Activated CD8-positive, alpha-beta memory T cell treated with anti-CD3 and anti-CD28 coated beads, Interleukin-2, amount 10 ng/mL, durations not matched to agents 7 days and 5 days (primary cell): ENCODE measurements around the gene SLC7A10. TPM values are rescaled to one million over a fixed set of nuclear protein-coding genes. Genes with fewer than 3 reads are reported as not detected.

Experiments
- ATAC-seq: fragments of 150-1000 bp; cut with Tn5 transposase; one replicate; pipeline ENCODE4 v1.10.0; 2021; ENCODE audit warnings: moderate library complexity
- CTCF ChIA-PET: fragments of 350-600 bp; sonication (Branson Sonifier 250); formaldehyde crosslinking; loops from one replicate; lab custom pipeline; 2021; ENCODE audit warnings: antibody characterized with exemption; lab: Charles Lee
- DNase-seq: peaks from one replicate; pipeline ENCODE4 v3.0.0-alpha.2; 2020
- H3K27ac Mint-ChIP-seq: one replicate; pipeline ENCODE4 v1.8.0; 2021; ENCODE audit warnings: mild to moderate bottlenecking, mixed read lengths
- H3K27me3 Mint-ChIP-seq: one replicate; pipeline ENCODE4 v1.8.0; 2021; ENCODE audit warnings: mixed read lengths
- H3K36me3 Mint-ChIP-seq: one replicate; pipeline ENCODE4 v1.8.0; 2021; ENCODE audit warnings: mild to moderate bottlenecking, mixed read lengths
- H3K4me1 Mint-ChIP-seq: one replicate; pipeline ENCODE4 v1.8.0; 2021; ENCODE audit warnings: mixed read lengths
- H3K4me3 Mint-ChIP-seq: one replicate; pipeline ENCODE4 v1.8.0; 2021; ENCODE audit warnings: mild to moderate bottlenecking, moderate library complexity, mixed read lengths
- H3K9me3 Mint-ChIP-seq: one replicate; pipeline ENCODE4 v1.8.0; 2022; ENCODE audit warnings: low read depth, mixed read lengths
- total RNA-seq, 2 experiments: library from RNA; stranded (reverse); gene quantifications; one replicate each; pipeline ENCODE4 v1.2.3, GENCODE V29; 2021

Gene SLC7A10
- total RNA-seq, 2 experiments from 2014 or later = not detected

DNA sequence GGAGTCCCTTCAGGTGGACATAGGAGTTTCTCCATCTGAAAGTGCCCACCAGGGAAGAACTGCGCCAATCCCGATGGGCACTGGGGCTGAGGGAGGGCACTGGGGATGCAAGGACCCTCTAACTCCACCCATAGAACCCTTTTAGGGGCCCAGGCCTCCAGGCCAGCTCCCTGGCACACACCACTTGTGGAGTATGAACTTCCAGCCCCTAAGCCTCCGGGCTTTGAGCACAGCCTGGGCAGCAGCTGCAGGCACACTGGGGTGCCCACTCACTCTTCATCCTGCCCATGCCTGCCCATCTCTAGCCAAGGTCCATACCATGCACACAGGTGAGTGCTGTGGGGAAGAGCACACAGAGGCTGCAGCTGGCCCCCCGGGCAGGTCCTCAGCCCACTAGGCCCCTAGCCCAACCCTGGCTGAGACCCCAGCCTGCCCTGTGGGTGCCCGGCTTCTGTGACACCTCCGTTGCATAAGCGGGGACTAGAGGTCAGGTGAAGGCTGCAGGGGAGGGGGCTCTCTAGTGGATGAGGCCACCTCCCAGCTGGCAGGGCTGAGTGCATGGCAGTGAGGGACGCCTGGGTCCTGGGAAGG is 14.6 kb upstream of the SLC7A10 start:
- CTCF ChIA-PET = interaction anchor here (1.5 to 7.1 kb wide), 2 partner anchors 9 to 168 kb away, joined by 3 to 59 read pairs; no protein-coding TSS in a partner anchor
- ATAC-seq (no peak), DNase-seq (no peak)
- no peaks in the 10 kb centered on the region for H3K9me3 Mint-ChIP-seq
- peaks cover 8% of the 10 kb centered on the region for H3K27me3 Mint-ChIP-seq
- no peaks in the 10 kb centered on the region for H3K36me3 Mint-ChIP-seq
- H3K4me3 Mint-ChIP-seq = no peak overlapping the region
- H3K27ac Mint-ChIP-seq = no peak overlapping the region
- peaks cover 8% of the 10 kb centered on the region for H3K4me1 Mint-ChIP-seq

DNA sequence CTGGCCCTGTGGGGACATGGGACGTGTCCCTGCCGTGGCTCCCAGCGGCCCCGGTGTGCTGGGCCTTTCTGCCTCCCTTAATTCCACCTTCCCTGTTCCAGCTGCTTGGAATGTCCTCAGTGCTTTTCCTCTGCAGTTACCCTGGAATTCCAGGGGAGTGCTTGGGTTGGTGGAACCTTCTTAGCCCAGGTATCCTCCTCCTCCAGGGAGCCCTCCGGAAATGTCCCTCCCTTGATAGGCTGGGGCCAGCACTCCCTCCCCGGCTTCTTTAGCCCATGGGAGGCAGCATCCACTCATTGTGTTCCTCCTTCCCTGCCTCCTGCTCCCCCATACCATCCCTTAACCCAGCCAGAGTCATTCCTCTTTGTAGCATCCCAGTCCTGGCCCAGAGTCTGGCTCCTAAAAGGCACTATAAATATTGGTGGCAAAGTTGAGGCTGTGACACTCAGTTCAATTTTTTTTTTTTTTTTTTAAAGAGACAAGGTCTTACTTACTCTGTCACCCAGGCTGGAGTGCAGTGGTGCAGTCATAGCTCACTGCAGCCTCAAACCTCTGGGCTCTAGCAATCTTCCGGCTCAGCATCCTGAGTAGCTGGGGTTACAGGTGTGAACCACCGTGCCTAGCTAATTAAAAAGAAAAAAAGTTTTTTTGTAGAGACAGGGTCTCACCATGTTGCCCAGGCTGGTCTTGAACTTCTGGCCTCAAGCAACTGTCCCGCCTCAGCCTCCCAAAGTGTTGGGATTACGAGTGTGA is 13.7 kb upstream of the SLC7A10 start:
- no peak overlapping the region for H3K4me3 Mint-ChIP-seq
- H3K36me3 Mint-ChIP-seq = no peaks in the 10 kb centered on the region
- ATAC-seq (no peak), DNase-seq (no peak)
- no peak overlapping the region for H3K27ac Mint-ChIP-seq
- CTCF ChIA-PET = interaction anchor here (1.0 to 7.1 kb wide), 4 partner anchors 10 to 176 kb away, joined by 3 to 59 read pairs (median 4); no protein-coding TSS in a partner anchor
- H3K27me3 Mint-ChIP-seq = peaks cover 10% of the 10 kb centered on the region
- peaks cover 11% of the 10 kb centered on the region for H3K4me1 Mint-ChIP-seq
- H3K9me3 Mint-ChIP-seq = no peaks in the 10 kb centered on the region

DNA sequence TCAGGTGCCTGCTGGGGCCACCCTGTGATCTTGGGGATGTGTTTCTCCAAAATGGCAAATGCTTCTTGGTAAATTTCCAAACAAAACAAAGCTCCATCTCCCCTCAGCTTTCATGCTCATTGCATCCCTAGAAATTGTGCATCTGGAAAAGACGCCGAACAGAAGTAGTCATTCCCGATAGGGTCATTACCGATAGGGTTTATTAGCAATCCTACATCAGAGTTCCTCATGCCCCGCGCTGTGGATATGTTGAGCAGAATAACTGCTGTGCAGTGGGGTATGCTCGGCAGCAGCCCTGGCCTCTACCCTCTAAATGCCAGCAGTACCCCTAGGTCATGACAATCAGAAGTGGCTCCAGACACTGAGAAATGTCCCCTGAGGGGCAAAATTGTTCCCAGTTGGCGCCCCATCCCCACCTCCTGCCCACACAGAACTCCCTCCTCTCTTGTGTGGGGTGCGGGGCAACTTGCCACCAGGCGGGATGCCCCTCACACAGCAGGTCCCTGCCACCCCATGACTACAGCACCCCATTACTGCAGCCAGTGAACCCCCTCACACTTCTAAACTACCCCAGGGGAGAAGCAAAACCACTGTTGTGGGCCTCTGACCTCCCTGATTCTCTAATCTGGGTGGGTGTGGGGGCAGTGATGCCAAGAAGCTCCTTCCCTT is 13.0 kb upstream of the SLC7A10 start:
- H3K27me3 Mint-ChIP-seq = peaks cover 12% of the 10 kb centered on the region
- DNase-seq (no peak), ATAC-seq (no peak)
- no peak overlapping the region for H3K27ac Mint-ChIP-seq
- no peaks in the 10 kb centered on the region for H3K36me3 Mint-ChIP-seq
- CTCF ChIA-PET = interaction anchor here (1.0 to 7.1 kb wide), 3 partner anchors 136 to 177 kb away, joined by 3 to 59 read pairs (median 4); no protein-coding TSS in a partner anchor
- H3K4me3 Mint-ChIP-seq = no peak overlapping the region
- H3K9me3 Mint-ChIP-seq = no peaks in the 10 kb centered on the region
- peaks cover 11% of the 10 kb centered on the region for H3K4me1 Mint-ChIP-seq

DNA sequence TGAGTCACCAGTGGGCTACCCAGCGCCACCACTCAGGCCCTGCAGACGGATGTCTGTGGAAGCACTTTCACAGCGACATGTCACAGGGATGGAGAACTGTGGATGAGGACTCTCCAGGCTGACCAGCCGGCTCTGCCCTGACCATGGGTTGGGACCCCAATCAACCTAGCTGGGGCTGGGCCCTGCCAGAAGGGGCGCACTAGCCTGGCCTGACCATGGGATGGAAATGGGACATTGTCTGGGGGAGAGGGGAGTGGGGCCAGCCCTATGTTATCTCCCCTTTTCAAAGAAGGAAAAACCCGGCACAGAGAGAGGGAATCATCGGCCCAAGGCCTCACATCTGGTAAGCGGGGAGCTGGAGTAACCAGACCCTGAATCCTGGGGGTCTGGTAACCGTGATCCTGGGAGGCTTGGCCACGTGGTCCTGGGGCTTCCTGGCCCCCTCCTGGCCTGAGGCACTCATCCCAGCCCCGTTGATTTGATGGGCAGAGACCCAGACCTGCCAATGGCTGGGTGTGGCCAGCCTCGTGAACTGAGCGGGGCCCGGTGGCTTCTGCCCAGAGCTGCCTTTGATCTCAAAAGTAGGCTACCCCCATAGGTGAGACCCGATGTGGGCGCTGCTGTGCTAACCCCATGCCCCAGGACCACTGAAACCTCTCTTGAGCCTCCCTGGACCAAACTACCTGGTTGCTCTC is 11.2 kb upstream of the SLC7A10 start:
- CTCF ChIA-PET = interaction anchor here (0.7 to 4.0 kb wide), 14 partner anchors 13 to 194 kb away, joined by 3 to 48 read pairs (median 6); partner anchors contain the start of genes CEBPG and SLC7A10
- Mint-ChIP-seq H3K9me3 (no peaks in the 10 kb centered on the region), H3K27me3 (peaks cover 12% of the 10 kb centered on the region), H3K36me3 (no peaks in the 10 kb centered on the region), H3K4me1 (peaks cover 11% of the 10 kb centered on the region), H3K27ac (no peak overlapping the region), H3K4me3 (no peak overlapping the region)
- no peak for DNase-seq
- ATAC-seq = no peak

DNA sequence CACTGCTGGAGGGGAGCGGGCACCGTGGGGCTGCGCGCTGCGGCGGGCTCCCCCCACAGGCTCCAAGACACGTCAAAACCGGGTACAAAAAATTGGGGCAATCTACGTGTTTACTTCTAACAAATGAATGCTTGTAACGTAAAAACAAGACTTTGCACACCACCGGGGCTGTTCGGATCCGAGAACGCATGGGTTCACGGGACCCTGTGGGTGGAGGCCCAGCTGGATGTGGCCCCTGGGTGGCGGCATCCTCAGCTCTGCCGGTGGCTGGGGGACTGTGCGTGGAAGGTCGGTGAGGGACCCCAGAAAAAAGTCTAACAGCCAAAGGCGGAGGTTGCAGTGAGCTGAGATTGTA is 10.3 kb upstream of the SLC7A10 start:
- no peak for ATAC-seq
- H3K27me3 Mint-ChIP-seq = peaks cover 13% of the 10 kb centered on the region
- H3K36me3 Mint-ChIP-seq = no peaks in the 10 kb centered on the region
- no peak overlapping the region for H3K27ac Mint-ChIP-seq
- H3K9me3 Mint-ChIP-seq = no peaks in the 10 kb centered on the region
- no peak overlapping the region for H3K4me3 Mint-ChIP-seq
- DNase-seq = no peak
- CTCF ChIA-PET = interaction anchor here (0.5 to 4.0 kb wide), 22 partner anchors 12 to 543 kb away, joined by 3 to 48 read pairs (median 4); partner anchors contain the start of genes CEBPA, CEBPG and SLC7A10
- peaks cover 11% of the 10 kb centered on the region for H3K4me1 Mint-ChIP-seq

DNA sequence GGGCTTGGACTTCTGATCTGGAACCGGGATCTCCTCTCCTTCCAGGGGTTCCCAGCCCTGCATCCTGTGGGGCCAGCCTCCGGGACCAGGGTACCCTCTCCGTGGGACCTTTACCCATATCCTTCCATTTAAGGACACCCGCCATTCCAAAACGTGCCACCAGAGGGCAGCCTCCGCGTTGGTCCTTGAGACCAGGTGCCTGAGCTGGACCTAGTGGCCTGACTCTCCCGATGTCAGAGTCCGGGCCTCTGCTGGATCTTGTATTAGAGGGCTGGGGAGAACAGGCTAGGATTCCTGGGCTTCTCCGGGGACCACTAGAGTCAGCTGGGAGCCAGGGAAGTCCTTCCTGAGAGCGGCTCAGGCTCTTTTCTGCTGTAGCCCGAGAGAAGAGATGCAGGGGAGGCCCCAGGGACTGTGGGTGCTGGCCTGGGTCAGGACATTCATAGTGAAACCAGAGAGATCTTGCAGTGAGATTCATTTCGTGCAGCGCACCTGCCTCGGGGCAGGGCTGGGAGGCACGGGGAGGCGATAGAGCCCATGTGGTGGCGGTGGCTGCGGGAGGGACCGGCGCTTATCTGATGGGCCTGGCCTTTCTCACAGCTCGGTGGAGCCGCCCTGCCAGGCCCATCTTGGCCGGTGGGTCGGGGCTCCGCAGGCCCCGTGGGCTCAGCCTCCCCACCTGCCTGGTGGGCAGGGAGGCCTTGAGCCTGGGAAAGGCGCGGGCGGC is 9.8 kb upstream of the SLC7A10 start:
- peaks cover 18% of the 10 kb centered on the region for H3K27me3 Mint-ChIP-seq

DNA sequence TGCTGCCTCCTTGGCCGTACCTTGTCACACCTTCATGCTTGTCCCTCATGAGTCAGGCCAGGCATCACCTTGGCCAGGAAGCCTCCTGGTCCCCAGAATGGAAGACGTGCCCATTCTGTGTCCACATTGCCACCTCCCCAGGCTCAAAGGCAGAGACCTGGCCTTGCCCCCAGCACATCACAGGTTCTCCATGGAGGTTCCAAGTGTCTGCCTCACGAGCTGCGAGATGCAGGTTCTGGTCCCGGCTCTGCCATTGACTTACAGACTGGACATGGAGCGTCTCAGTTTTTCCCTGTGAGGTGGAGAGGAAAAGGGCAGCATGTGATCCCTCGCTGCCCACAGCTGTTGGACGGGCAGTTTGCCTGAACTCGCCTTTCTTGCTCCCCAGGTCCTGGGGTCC is 9.1 kb upstream of the SLC7A10 start:
- H3K9me3 Mint-ChIP-seq = no peaks in the 10 kb centered on the region
- no peak for DNase-seq
- ATAC-seq = no peak
- CTCF ChIA-PET = interaction anchor here (0.9 to 4.0 kb wide), 14 partner anchors 11 to 196 kb away, joined by 3 to 48 read pairs (median 6); partner anchors contain the start of genes CEBPG and SLC7A10
- H3K36me3 Mint-ChIP-seq = no peaks in the 10 kb centered on the region
- H3K27me3 Mint-ChIP-seq = peaks cover 19% of the 10 kb centered on the region
- H3K27ac Mint-ChIP-seq = no peak overlapping the region
- peaks cover 11% of the 10 kb centered on the region for H3K4me1 Mint-ChIP-seq
- no peak overlapping the region for H3K4me3 Mint-ChIP-seq

More for the DNA sequence above, 9.8 kb upstream of the SLC7A10 start:
- peaks cover 11% of the 10 kb centered on the region for H3K4me1 Mint-ChIP-seq
- H3K4me3 Mint-ChIP-seq = no peak overlapping the region
- CTCF ChIA-PET = interaction anchor here (0.5 to 4.0 kb wide), 27 partner anchors 11 to 544 kb away, joined by 3 to 48 read pairs (median 4); partner anchors contain the start of genes CEBPA, CEBPG and SLC7A10
- peak overlapping the region; percentile 25 for H3K27ac Mint-ChIP-seq
- peak; percentile 82 for DNase-seq
- no peaks in the 10 kb centered on the region for H3K9me3 Mint-ChIP-seq
- peak; percentile 90 for ATAC-seq
- H3K36me3 Mint-ChIP-seq = no peaks in the 10 kb centered on the region

DNA sequence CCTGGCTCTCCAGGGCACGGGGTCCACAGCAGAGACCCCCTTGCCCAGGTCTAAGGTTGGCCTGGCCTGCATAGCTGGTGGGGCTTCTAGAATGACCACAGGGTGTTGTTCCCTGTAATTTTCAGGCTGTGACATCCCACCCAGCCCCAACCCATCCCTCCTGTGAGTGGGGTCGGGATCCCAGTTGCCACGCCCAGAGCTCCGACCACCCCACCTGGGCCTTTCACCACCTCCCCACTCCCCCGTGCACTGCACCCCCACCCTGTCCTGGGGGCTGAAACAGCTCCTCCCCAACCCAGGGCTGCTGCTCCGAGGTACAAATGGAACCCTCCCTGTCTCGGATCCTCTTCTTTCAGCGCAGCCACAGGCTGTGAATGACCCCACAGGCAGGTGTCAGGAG is 8.4 kb upstream of the SLC7A10 start:
- Mint-ChIP-seq H3K9me3 (no peaks in the 10 kb centered on the region), H3K27me3 (peaks cover 22% of the 10 kb centered on the region), H3K4me1 (peaks cover 8% of the 10 kb centered on the region), H3K4me3 (no peak overlapping the region), H3K27ac (no peak overlapping the region), H3K36me3 (no peaks in the 10 kb centered on the region)
- DNase-seq = no peak
- CTCF ChIA-PET = interaction anchor here (0.9 to 4.0 kb wide), 3 partner anchors 10 to 182 kb away, joined by 3 to 48 read pairs (median 16); partner anchors contain the start of gene SLC7A10
- ATAC-seq = no peak

DNA sequence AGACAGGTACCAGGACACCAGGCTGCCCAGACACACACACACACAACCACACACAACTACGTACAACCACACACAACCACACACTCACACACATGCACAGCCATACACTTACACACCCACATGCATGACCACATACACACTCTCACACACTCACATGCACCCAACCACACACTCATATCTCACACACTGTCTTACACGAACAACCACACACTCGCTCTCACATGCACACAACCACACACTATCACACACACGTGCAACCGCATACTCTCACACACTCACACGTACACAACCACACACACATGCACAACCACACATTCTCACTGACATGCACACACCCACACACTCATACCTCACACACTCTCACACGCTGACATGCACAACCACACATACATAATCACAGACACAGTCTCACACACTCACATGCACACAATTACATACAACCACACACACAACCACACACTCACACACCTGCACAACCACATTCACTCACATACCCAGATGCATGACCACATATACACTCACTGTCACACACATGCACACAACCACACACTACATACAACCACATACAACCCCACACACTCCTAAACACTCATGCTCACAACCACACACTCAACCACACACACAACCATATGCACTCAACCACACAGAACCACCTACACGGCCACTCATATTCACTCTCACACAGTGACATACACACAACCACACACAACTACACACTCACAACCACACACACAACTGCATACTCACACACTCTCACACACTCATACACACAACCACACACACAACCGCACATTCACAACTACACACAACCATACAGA is 7.6 kb upstream of the SLC7A10 start:
- ATAC-seq (no peak), DNase-seq (no peak)
- CTCF ChIA-PET = interaction anchor here (4.0 kb wide), 1 partner anchor 172 kb away, joined by 48 read pairs; no protein-coding TSS in a partner anchor
- Mint-ChIP-seq H3K27me3 (peaks cover 28% of the 10 kb centered on the region), H3K4me3 (no peak overlapping the region), H3K9me3 (peaks cover 6% of the 10 kb centered on the region), H3K36me3 (peaks cover 5% of the 10 kb centered on the region), H3K4me1 (peaks cover 8% of the 10 kb centered on the region), H3K27ac (no peak overlapping the region)

DNA sequence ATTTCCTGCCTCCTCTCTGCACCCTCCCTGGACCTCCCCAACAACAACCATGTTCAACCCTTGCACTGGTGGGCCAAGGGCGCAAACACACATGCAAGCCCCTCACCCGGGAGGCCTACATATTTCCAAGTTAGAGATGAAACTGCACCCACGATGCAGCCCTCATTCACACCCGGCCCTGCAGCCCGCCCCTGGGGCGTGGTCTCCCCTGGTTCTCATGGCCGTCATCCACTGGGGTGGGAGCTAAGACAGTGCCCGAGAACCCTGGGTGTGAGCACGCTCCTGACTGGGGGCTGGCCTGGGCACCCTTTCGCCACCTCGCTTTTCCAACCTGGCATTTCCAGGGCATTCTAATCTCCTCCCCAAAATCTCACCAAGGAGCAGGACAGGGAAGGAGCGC is 7.0 kb upstream of the SLC7A10 start:
- peaks cover 9% of the 10 kb centered on the region for H3K36me3 Mint-ChIP-seq
- peaks cover 10% of the 10 kb centered on the region for H3K9me3 Mint-ChIP-seq
- no peak overlapping the region for H3K4me3 Mint-ChIP-seq
- peaks cover 8% of the 10 kb centered on the region for H3K4me1 Mint-ChIP-seq
- ATAC-seq (no peak), DNase-seq (no peak)
- H3K27ac Mint-ChIP-seq = no peak overlapping the region
- CTCF ChIA-PET = no interaction called here
- H3K27me3 Mint-ChIP-seq = peaks cover 29% of the 10 kb centered on the region

DNA sequence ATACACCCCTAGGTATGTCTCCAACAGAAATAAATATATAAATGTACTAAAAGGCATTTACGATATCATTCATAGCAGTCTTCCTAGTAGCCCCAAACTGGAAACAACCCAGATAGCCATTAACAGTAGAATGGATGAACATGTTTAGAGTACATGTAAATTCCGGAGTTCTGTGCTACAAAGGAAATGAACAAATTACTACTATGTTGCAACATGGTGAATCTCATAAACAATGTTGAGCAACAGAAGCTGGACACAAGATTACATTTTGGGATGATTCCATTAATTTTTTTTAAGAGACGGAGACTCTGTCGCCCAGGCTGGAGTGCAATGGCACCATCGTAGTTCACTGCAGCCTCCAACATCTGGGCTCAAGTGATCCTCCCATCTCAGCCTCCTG is 5.9 kb upstream of the SLC7A10 start:
- H3K9me3 Mint-ChIP-seq = peaks cover 13% of the 10 kb centered on the region
- no peak overlapping the region for H3K4me3 Mint-ChIP-seq
- CTCF ChIA-PET = interaction anchor here (1.3 kb wide), 1 partner anchor 175 kb away, joined by 4 read pairs; no protein-coding TSS in a partner anchor
- peaks cover 36% of the 10 kb centered on the region for H3K27me3 Mint-ChIP-seq
- DNase-seq = no peak
- no peak for ATAC-seq
- no peak overlapping the region for H3K27ac Mint-ChIP-seq
- H3K4me1 Mint-ChIP-seq = peaks cover 10% of the 10 kb centered on the region
- H3K36me3 Mint-ChIP-seq = peaks cover 14% of the 10 kb centered on the region
